Measurements from ENCODE around the gene ADAM33.
A peak's percentile ranks its signal among the peaks of the same experiment; 100 is the strongest.

The ADAM33 gene

DNA sequence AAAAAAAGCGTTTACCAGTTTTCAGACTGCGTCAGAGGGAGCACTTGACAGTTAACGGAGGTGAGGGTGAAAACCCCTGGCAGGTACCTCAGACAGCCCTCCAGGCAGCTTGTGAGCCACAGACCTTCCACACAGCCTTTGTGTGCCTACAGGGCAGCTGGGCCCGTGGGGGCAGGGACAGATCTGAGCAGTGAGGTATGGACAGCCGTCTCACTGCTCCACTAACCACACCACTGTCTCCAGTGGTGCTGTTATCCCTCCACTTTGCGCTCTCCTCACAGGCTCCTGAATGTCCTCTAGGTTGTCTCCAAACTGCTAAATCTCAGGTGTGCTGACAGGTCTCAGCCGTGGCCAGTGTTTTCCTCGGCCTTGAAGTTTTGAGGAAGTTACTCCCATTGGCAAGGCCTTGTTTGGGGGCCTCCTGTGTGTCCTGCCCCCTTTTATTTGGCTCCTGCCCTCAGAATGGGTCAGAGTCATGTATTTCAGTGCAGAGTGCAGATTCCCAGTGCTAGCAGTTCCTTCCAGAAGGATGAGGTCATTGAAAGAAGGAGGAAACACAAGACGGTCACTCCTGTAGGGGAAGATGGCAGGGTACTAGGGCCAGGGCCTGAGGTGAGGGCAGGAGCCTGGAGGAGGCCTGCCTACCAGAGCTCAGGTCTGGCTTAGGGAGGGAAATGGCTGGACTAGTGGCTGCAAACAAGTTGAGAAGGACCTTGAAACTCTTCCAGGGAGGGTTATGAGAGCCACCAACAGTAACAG lies 30.4 kb downstream of the ADAM33 start:
- no peak for FAIRE-seq

DNA sequence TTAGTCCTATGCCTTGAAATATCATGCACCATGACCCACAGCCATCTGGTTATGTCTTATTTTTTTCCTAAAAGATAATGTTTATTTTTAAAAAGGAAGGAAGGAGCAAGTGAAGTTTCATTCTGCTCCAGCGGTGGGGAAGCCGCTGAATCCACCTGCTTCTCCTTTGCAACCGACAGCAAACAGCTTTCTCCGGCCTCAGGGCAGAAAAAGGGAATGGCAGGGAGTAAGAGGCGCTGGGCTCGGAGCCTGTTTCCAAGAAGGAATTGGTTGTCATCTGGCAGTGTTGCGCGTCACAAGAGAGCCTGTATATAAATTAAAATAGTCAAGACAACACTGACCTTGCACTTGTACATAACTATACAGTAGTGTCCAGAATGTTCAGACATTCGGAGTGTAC lies 32.9 kb downstream of the ADAM33 start:
- no peak for DNase-seq (ENCODE audit: insufficient read length, low spot score)
- no peak for FAIRE-seq

More for the DNA sequence above, 30.4 kb downstream of the ADAM33 start:
- DNase-seq (ENCODE audit: insufficient read length, low spot score), result no peak

DNA sequence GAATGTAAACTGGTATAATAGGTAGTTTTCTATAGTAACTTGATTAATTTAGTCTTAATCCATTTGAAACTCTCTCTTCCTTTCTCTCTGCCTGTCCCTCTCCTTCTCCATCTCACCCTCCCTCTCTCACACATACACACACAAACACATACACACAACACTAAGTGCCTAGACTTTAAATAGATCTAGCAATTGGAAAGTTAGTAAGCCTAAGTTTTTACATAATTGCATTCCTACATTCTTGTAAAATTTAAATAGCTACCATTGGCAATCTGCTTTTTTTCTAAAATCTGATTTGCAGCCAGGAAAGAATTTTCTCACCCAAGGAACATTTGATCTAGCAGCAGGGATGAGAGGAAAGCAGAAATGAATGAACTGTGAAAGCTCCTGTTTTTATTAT lies 34.3 kb downstream of the ADAM33 start:
- FAIRE-seq (no peak), DNase-seq (ENCODE audit: insufficient read length, low spot score) (no peak)

DNA sequence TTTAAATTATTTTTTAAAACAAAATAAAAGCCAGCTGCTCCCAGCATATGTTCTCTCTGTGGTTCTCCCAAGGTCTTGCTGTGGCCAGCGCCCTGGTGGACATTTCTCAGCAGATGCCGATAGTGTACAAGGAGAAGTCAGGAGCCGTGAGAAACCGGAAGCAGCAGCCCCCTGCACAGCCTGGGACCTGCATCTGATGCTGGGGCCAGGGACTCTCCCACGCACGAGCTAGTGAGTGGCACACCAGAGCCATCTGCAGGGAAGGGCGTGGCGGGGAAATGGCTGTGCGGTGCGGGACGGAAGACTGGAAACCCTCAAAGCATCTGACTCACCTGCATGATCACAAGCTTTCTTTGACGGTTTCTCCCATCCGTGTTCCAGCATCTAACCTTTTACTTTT lies 35.2 kb downstream of the ADAM33 start:
- FAIRE-seq (no peak), DNase-seq (ENCODE audit: insufficient read length, low spot score) (no peak)

DNA sequence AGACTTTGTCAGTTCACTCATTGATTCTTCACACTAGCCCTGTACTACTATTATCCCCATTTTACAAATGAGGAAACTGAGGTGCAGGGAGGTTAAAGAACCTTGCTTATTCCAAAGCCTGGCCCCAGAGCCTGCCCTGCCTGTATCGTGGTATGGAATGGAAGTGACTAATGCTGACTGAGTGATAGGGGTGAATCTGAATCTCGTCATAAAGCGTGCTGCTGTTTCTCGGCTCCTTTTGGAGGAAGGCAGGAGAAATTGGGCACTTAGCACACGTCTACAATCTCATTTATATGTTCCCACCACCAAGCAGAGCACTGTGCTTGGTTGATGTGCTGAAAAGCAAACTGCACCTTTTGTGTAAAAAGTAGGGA lies 35.8 kb downstream of the ADAM33 start:
- no peak for FAIRE-seq
- DNase-seq (ENCODE audit: insufficient read length, low spot score), result no peak

DNA sequence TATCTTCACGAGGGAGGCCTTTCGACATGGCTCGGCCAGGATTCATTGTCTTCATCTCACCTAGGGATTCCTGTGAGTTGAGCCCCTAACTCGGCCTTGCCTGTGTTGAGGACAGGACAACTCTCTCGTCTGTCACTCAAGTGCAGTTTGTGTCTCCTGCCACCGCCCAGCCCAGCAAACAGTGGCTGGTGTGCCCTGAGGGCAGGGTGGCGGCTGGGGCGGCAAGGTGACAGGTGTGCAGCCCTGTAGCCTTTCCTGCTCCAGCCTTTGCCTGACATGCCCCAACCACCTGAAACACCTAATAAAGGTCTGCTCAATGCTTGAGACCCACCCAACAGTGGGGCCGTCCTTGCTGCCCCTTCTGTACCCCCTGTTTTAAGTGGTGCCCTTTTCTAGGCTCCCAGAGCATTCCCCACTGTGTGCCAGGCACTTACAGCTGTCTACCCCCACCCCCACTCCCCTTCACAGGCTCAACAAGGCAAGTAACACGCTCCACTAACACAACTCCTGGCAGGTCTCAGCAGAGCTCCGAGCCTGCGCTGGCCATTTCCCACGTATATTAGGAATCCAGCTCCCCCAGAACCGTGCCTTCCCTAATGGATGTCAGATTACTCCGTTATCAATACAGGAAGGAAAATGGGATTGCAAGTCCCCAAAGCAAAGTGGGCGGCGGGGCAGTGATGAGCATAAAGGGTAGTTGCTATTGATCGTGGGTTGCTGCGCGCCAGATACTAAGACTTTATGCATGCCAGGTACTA lies 36.3 kb downstream of the ADAM33 start:
- peak; percentile 38 for FAIRE-seq
- no peak for DNase-seq (ENCODE audit: insufficient read length, low spot score)

DNA sequence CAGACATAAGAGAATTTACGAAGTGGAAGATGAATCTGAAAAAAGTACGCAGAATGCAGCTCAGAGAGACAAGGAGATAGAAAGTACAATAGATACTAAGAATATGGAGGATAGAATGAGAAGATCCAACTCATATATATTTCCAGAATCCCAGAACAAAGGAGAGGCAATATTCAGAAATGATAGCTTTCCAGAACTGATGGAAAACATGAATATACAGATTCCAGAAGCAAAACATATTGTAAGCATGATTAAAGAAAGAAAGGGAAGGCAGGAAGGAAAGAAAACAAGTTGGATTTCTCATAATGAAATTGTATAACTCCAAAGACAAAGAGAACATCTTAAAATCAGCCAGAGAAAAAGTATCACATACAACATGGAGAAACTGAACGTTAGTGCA lies 41.6 kb downstream of the ADAM33 start:
- no peak for DNase-seq (ENCODE audit: insufficient read length, low spot score)
- no peak for FAIRE-seq

DNA sequence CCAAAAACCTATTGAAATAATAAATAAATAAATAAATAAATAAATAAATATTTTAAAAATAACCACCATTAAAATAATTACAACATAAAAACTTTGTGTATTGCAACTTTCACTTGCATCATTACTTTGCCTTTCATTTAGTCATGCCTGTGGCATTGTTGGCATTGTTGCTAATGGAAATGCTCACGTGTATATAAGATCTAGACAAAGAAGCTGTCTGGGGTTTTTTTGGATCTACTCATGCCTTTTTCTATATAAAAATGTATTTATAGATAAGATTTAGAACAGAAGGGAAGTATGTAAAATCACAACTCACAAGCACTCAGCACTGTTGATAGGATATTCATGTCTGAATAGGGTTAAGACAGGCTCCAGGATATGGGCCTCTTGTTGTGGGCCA lies 46.5 kb downstream of the ADAM33 start:
- DNase-seq (ENCODE audit: insufficient read length, low spot score), result no peak
- no peak for FAIRE-seq

DNA sequence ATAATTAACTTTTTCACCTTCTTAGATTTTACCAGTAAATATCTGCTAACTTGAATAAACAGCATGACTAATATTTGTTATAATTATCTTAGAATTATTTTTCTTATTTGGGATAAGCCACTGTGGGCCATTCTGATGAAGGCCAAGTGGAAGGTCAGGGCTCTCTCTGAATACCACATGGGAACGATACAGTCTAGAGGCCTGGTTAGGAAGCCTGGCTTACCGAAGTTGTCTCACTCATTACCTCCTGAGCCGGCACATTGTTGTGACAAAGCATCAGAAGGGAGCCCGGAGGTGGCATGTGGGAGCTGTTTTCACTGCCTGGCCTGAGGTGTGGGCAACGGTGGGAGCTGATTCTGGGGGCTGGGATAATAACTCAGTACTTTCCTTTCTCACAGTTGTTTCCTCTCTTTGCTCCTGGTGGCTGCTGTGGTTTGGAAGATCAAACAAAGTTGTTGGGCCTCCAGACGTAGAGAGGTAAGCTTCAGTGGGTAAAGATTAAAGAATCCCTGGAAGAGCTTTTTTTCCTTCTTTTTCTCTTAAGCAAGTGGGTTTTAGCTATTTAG lies 47.8 kb downstream of the ADAM33 start:
- FAIRE-seq (no peak), DNase-seq (ENCODE audit: insufficient read length, low spot score) (no peak)

DNA sequence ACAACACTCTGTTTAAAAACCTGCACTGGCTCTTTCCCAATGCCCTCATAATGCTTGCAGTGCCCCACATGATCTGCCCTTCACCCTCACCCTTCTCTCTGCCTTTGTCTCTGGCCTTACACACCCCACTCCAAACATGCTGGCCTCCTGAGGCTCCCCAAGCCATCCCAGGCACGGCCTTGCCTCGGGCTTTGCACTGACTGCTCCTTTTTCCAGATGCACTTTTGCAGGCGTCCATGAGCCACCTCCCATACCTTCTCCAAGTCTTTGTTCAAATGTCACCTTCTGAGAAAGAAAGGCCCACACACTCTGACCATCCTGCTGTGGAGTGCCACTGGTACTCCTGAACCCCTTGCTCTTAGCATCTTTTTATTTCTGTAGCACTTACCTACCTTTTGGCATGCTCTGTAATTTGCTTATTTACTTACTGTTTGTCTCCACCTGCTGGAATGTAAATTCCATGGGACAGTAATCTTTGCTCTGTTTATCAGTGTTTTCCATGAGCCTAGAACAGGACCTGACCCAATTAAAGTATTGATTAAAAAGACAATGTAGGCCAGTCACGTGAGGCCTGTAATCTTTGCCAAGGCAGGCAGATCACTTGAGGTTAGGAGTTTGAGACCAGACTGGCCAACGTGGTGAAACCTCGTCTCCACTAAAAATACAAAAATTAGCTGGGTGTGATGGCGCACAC lies 49.4 kb downstream of the ADAM33 start:
- no peak for DNase-seq (ENCODE audit: insufficient read length, low spot score)
- no peak for FAIRE-seq

DNA sequence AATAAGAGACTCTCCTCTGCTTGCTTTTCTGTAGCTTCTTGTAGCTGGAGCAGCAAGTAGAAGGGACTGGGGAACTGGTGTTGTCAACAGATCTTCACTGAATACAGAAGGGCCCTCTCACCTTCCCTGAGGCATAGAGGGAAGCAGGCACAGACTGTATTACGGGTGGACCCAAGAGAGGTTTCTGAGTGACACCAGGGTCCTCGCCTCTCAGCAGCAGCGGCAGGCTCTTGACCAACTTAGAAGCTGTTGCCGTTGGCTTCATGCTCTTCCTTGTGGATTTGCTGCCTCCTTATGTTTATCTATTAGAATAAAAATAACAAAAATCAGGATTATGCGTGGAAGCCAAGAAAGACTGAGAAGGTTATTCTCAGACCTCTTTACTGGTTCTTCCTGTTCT lies 50.3 kb downstream of the ADAM33 start:
- FAIRE-seq, result no peak
- DNase-seq (ENCODE audit: insufficient read length, low spot score), result no peak

DNA sequence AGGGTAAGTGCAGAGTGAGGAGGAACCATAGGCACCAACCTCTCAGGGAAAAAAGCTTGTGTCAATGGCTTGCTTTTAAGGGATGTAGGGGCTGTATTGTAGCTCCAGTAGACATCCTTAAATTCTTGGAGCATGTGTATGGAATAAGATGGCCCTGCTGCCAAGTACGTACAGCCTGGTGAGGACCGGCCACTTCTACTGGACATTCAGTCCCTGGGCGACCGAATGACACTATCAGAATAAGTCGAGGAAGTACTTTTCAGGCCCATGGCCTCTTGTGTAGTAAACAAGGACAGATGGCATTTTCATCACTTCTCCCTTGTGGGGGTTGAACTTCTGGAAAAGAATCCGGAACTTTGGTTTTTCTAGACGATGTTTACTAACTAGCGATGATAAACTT lies 51.4 kb downstream of the ADAM33 start:
- FAIRE-seq, result no peak

DNA sequence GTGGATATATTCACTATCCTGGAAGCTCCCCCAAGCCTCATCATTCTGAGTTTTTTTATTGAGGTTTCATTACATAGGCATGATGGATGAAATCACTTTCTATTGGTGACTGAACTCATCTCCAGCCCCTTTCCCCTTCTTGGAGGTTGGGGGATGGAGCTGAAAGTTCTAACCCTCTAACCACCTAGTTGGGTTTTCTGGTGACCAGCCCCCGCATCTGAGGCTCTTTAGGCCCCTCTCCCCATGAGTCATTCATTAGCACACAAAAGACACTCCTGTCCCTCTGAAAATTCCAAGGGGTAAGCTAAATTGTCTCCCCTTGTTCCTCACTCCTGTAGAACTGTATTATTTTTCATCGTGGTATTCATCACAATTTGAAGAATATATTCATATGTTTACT lies 51.9 kb downstream of the ADAM33 start:
- FAIRE-seq (no peak), DNase-seq (ENCODE audit: insufficient read length, low spot score) (no peak)

More for the DNA sequence above, 51.4 kb downstream of the ADAM33 start:
- DNase-seq (ENCODE audit: insufficient read length, low spot score), result no peak

DNA sequence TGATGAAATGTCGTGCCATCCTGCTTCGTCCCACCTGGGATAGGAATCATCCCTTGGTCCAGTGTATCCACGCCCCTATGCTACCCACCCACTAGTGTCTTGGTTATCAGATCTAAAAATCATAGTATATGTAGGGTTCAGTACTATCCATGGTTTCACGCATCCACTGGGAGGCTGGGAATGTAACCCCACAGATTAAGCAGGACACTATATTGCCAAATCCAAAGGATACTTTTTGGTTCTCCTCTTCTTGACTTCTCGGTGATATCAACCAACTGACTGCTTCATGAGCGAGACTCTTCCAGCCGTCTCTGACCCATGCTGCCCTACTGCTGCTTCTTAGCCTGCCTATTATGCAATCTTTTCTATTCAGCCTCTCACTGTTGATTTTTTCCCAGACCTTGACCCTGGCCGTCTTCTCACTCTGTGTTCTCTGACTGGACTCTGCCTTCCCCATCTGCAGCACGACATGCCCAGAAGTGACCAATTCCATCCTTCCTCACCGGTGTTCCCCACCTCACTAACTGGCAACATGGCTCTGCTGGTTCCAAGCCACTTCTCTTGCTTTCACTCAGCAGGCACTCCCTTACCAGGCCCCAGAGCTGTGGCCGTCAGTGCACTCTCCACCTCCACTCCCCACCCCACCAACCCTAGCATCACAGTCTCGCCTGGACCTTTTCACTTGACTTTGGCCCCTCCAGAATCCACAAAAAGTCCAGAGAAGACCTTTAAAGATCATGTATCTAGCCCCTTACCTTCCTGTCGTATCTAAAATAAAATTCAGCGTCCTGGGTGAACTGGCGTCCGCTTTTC lies 53.1 kb downstream of the ADAM33 start:
- no peak for DNase-seq (ENCODE audit: insufficient read length, low spot score)
- no peak for FAIRE-seq

DNA sequence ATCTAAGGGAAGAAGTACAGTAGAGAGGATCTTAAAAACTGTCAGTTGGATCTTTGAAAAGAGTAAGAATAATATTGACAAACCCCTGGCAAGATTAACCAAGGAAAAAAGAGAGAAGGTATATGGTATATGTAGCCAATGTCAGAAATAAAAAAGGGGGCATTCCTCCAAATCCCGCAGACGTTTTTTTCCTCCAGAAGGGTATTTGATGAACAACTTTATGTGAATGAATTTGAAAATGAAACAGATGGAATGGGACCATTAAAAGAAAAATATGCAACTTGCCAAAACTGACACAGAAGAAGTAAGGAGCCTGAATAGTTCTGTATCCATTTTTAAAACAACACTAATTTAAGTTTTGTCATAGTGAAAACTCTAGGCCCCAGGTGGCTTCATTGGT lies 54.3 kb downstream of the ADAM33 start:
- DNase-seq (ENCODE audit: insufficient read length, low spot score) (no peak), FAIRE-seq (no peak)

DNA sequence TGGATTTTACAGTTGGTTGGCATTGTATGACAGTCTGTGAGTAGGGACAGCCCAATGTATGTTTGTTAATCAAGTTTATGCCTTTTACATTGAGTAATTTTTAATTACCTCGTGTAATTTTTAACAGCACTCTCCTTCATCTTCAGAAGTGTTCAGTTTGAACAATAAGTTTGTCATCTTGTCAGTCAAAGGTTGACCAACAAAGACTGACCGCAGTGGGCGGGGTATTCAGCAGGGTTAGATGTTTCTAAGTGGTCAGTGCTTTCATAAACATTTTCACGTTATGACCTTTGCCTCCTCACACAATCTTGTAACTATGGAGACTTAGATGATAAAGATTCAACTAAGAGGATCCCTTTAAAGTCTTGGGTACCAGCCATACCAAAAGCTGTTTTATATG lies 59.4 kb downstream of the ADAM33 start:
- FAIRE-seq (no peak), DNase-seq (ENCODE audit: insufficient read length, low spot score) (no peak)

DNA sequence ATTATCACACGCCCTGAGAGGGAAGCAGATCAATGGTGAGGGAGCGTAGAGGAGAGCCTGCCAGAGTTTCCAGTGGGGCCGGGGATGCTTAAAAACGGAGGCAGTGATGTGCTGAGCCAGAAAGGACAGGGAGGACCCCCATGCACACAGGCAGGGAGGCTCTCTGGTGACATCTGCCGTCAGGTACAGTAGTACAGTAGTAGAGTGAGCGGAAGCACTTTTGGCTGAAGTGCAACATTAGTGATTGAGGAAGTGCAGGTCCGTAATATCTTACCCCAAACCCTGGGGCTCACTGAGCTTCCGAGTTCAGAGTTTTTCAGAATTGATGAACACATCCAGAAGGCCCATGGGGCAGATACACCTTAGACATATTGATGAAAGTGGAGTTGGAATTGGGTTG lies 60.7 kb downstream of the ADAM33 start:
- no peak for DNase-seq (ENCODE audit: insufficient read length, low spot score)

More for the DNA sequence above, 60.7 kb downstream of the ADAM33 start:
- no peak for FAIRE-seq

Measured in HTR-8/SVneo (cell line).